C4-2B (cell line): Measurements from ENCODE around the gene HACD1.

Source experiments
- CTCF ChIP-seq: fragments of 450-650 bp; conservative IDR thresholded peaks from 2 replicates; pipeline ENCODE4 v1.5.1; 2017; ENCODE audit warnings: mild to moderate bottlenecking
- ZFX ChIP-seq: fragments of 450-650 bp; IDR thresholded peaks from 2 replicates; pipeline ENCODE4 v1.6.1; 2017

DNA sequence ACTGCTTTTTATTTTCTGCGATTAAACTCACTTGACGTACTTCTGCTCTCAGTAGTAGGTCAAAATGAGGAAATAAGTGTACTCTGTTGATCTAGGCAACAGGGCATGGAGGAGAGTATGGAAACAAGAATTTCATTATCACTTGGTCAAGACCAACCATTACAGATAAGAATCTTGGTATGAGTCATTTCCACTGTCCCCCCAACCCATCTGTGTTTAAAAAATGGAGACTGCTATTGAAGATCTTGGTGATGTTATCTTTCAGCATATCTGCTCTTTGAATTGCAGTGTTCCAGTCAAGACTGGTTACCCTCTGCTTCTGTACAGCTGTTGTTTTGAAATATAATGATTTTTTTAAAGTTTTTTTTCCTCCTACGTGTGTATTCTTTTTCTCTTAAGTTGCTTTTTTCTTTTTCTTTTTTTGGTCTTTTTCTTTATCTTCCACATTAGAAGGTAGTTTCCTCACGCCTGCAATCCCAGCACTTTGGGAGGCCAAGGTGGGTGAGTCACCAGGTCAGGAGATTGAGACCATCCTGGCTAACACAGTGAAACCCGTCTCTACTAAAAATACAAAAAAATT is 38.5 kb upstream of the HACD1 start:
- no peak for TF ChIP-seq CTCF
- no peak for TF ChIP-seq ZFX
